GM18511 (cell line): Measurements from ENCODE around the gene CCL16.

ENCODE experiments used
- ATAC-seq: cut with Tn5 transposase; IDR thresholded peaks from one replicate; pipeline ENCODE4 v1.9.1; 2021; ENCODE audit warnings: mild to moderate bottlenecking, moderate library complexity; ENCODE audit not compliant: unreplicated experiment

The CCL16 gene

GRCh38 chr17:35986643-35987042 is 5.3 kb upstream of the CCL16 start, which contains the start of gene CCL14:
CCL14 (minus strand) TSS chr17:35986729; CDS start chr17:35986649, 80 bp downstream.
- ATAC-seq: no peak

GRCh38 chr17:35984140-35984539 is 2.8 kb upstream of the CCL16 start:
- ATAC-seq: no peak

DNA sequence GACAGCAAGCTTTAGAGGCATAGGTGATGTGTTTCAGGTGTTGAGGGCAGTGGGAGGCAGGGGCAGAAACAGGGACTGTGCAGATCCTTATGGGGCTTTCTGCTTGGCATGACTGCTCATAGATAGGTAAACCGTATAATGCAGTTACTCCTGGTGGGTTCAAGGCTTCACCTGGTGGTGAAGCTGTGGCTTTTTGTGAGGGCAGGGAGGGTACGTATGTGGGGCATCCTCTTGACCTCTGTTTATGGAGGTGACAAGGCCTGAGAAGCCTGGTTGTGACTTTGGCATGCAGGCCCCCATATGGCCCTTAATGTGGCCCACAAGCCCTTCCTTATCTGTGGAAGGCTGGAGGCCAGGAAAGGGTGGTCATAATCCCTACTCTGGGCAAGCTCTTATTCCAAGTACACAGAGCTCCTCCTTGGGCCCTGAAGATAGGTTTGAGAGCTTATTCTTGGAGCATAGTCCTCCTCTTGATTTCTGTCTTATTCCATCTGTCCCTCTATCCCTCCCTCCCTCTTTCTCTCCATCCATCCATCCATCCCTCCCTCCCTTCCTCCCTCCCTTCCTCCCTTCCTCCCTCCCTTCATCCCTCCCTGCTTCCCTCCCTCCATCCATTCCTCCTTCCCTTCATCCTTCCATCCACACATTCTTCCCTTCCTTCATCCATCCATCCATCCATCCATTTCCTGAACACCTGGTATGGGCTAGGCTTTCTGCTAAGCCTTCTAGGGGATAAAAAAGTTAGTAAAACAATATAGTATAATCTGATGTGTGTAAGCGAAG is 1.3 kb upstream of the CCL16 start:
- no peak for ATAC-seq

DNA sequence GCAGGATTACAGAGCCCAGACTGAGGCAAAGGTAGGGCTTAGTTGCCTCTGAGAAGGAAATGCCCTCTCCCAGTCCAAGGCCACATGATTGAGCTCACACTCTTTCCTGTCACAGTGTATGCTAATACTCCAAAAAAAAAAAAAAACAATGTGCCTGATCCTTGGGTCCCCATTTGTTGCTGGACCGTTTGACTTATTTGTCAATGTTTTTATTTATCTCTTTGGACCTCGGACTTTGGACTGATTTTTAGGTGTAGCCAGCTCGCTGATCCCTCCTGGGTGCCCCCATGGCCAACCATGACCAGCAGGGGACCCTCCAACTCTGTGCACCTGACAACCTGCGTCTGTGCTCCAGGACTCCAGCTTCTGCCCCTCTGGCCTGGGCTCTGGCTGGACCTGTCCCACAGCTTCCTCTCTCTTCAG is 622 bp upstream of the CCL16 start:
- ATAC-seq: no peak

DNA sequence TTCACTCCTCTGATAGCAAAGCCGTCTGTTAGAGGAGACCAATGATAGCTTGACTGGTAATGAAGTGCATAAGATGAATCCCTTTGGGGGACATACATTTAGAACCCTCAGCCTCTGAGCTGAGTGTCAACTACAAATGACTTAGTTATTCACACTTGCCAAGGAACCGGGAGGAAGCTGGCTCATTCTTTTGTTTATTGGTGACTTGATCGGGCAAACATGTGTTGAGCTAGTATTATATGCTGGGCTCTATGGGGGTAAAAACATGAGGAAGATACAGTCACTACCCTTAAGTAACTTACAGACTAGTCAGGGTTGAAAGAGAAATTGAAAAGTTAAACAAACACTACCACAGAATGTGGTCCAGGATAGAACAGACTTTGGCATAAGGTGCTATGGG is 3.0 kb downstream of the CCL16 start:
- no peak for ATAC-seq

DNA sequence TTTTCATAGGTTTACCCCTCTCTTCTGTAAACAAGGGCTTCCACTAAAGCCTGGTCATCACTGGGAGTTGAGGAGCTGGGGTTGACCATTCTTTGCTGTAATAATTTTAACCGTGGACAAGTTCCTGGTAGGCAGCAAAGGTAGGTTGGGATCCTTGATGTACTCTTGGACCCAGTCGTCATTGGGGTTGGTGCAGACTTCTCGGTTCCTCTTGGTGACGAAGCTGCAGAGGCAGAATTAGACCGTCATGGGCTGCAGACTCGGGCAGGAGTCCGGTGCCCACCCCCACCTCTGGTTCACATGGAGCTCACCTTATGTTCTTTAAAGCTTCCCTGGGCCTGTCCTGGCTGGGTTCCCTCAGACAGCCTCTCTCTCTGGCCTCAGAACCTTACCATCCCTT is 3.8 kb downstream of the CCL16 start:
- no peak for ATAC-seq

DNA sequence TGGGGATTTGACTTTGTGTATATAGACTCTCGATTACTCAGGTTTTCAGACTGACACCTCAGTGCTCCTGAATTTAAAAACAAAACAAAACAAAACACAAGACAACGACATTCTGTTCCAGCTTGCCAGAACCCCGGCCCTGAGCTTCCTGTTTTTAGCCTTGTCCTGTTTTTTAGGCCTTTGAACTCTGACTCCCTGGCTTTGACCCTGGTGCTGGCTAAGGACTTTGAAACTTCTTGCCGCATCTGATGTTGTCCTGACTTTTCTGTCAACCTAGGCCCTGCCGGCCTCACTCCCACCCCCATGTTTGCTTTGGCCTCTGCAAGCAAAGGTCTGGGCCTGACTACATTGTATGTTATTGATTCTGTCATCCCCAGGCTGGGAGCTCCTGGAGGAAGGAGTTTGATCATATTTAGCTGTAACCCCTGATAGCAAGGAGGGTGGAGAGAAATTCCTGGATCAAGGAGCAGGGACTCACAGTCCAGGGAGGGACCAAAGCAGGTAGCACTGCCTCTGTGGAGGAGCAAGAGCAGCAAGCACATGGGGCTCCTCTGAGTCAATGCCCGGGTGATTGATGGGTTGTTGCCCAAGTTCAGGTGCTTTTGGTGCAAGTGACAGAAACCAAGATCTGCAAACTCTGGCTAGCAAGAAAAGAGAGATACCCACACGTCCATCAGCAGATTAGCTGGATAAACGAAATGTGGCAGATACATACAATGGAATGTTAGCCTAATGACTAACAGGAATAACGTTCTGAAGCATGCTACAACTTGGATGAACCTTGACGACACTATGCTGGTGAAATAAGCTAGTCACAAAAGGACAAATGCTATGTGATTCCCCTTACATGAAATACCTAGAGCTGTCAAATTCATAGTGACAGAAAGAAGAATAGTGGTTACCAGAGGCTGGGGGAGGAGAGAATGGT is 7.7 kb downstream of the CCL16 start:
- ATAC-seq: no peak

DNA sequence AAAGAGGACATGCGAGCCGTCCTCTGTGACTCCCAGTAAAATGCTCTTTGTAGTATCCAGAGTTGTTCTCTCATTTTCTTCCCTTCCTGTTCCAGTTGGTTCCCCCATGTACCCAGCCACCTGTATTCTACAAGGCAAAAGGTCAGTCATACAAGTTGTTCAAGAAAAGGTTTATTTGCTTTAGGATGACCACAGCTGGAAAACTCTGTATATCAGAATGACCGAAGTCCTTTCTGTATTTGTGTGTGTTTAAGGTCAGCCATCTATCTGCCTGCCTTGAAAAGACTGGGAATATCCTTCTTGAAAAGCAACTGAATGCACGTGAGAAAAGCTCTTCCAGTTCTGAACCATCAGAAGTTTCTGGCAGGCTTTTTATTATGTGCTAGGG is 8.4 kb downstream of the CCL16 start:
- ATAC-seq: no peak

DNA sequence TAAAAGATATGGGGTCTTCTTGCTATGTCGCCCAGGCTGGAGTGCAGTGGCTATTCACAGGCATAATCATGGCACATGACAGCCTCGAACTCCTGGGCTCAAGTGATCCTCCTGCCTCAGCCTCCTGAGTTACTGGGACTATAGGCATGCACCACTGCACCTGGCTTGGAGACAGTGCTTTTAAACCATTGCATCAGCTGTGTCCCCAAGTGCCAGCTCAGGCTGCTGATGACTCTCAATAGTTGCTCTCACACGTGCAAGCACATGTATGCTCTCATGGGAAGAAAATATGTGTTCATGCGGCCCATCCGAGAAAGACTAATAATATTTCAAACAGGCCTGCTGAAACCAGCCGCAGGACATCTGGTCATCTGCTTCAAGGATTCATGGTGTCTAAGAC is 8.8 kb downstream of the CCL16 start:
- ATAC-seq: no peak

DNA sequence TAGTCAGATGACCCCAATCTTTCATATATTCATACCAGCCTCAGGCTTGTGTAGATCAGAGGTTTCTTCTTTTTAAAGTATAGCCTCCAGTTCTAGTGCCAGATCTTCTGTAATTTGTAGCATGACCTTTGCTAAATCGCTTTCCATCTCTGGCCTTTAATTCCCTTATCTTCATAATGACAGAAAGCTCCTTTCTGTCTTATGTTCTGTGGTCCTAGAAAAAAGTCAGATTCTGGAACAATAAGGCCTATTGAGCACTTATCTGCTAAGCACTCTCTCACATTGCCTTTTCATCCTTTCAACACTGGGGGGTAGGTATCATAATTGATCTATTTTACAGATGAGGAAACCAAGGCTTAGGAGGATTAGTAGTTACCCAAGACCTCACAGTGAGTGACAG is 9.2 kb downstream of the CCL16 start:
- ATAC-seq: no peak

DNA sequence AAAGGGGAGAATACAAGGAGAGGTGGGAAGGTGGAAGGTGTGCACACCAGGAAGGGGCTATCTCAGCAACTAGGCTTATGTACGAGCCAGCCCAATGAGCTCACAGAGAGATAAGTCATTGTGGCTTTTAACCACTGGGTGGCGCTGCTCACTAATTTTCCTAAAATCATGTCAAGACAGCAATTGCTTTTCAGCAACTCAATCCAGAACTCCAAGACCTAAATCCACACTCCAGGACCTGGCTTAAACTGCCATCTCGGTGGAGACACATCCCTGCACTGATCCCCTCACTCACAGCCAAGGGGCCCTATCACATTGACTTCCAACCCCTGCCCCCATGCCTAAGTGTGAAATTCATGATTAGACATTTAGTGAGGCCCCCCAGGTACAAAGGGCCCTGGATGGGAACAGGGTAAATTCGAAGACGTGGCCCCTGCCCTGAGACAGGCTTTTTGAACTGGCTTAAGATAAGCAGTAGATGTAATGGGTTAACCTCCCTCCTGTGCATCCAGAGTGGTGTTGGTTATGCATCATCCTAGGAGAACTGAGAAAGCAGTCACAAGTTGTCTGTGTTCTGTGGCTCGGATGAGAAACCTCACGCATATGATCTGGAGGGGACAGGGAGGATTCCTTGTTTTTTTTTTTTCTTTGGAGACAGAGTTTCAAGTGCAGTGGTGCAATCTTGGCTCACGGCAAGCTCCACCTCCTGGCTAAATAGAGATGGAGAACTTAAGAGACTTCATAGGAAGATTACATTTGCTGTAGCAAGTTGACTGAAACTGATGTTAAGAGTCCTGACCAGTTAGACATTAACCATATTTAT is 11.5 kb downstream of the CCL16 start:
- no peak for ATAC-seq

GRCh38 chr17:35968520-35969054 is 12.7 kb downstream of the CCL16 start:
- ATAC-seq: no peak

GRCh38 chr17:35965272-35965671 is 16.0 kb downstream of the CCL16 start:
- no peak for ATAC-seq

GRCh38 chr17:35963663-35964062 is 17.6 kb downstream of the CCL16 start:
- no peak for ATAC-seq

DNA sequence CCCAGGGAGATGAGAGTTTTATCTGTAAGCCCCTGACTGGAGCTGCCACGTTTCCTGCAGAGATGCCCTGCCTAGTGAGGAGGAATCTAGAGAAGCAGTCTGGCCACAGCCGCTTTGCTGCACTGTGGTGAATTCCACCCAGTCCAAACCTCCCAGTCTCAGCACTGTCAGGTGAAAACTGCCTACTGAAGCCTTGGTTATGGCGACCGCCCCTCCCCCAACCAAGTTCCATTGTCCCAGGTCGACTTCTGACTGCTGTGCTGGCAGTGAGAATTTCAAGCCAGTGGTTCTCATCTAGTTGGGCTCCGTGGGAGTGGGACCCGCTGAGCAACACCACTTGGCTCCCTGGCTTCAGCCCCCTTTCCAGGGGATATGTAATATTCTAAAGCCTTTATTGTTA is 27.6 kb downstream of the CCL16 start:
- ATAC-seq: no peak

DNA sequence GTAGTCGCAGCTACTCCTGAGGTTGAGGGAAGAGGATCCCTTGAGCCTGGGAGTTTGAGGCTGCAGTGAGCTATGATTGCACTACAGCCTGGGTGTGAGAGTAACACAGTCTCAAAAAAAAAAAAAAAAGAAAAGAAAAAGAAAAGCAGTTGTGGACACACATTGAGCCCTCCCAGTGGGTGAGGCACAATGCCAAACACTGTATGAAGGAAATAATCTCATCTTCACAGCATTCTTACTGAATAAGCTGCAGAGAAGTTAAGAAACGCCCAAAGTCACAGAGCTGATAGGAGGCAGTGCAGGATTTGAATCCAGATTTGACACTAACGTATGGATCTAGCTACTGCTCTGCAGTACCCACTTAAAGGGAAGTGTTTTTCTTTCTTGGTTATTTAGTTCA is 31.9 kb downstream of the CCL16 start:
- ATAC-seq: no peak

GRCh38 chr17:35948092-35948491 is 33.2 kb downstream of the CCL16 start:
- ATAC-seq: no peak

GRCh38 chr17:35947156-35947585 is 34.1 kb downstream of the CCL16 start:
- ATAC-seq: no peak

DNA sequence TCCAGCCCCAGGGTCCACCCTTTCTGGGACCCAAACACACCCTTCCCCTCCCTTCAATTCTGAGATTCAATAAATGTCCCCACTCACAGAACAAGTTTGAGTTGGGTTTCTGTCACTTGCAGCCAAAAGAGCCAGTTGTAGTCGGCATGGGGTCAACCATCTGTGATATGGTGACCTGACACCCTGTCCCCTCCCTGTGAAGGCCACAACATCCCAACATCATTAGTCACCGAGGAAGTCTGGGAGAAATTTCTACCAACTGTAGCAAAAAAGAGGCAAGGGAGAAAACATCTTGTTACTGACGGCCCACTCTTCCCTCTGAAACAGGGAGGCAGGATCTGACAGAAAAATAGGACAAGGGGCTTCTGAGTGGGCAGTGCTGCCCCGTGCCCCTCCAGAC is 37.1 kb downstream of the CCL16 start:
- no peak for ATAC-seq

- ATAC-seq: no peak
These were observed 37.8 kb downstream of the CCL16 start, which contains the start of gene LYZL6 for GRCh38 chr17:35943537-35943936. LYZL6 (minus strand) TSS chr17:35943713; CDS start chr17:35939356, 4,357 bp downstream.
